Measurements from ENCODE around the gene KCNK16. TPM values are rescaled to one million over a fixed set of nuclear protein-coding genes. Genes with fewer than 3 reads are reported as not detected.

Gene KCNK16
- total and polyA plus RNA-seq, 2 of the 8 experiments (the other 6 are each of a cell fraction or from before 2014, with no cell fraction given), result not detected

DNA sequence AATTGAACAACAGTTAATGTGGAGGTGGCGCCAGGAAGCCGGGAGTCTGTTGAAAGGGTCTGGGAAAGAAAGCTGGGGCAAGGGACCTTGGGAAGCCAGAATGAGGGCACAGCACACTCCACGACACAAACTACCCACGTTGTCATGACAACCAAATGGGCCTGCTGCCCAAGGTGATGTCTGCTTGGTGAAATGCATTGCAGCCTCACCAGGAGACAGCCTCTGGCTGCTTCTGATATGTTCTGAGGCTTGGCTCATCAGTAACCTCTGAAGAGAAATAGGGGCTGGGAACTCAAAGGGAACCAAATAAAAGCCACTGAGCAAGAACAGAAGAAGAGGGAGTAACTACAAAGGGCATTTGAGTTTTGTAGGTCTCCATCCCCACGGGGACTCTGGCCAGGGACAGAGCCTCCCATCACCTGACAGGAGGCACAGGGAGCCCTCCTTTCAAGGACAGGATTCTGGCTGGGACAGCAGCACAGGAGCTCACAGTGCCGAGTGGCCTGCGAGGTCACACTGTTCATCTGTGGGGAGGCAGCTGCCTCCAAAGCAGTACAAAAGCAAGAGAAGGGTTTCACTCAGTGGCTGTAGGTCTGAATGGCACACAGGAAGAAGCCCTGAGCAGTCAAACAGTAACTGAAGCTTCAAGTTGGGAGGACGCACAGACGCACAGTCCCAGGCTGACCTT is 44.6 kb upstream of the KCNK16 start (continued):
- TF ChIP-seq CHD7 (IDR thresholded peaks at IDR 0.05; ENCODE audit: insufficient replicate concordance, low read length), result no peak
- TF ChIP-seq CTBP2 (IDR thresholded peaks at IDR 0.05; ENCODE audit: borderline replicate concordance, insufficient read depth, insufficient read length, low read length), result no peak
- no peak for TF ChIP-seq JUN (IDR thresholded peaks at IDR 0.05; ENCODE audit: low read depth, low read length)
- TF ChIP-seq SRF (IDR thresholded peaks at IDR 0.05; ENCODE audit: low read depth, low read length), result no peak
